Activated CD4-positive, alpha-beta T cell treated with anti-CD3 and anti-CD28 coated beads for 48 hours (primary cell): Measurements from ENCODE around the gene RBM4B.

ENCODE experiments used
- DNase-seq: peaks from one replicate; pipeline ENCODE4 v3.0.0-alpha.2; 2020

RBM4B gene

GRCh38 chr11:66705587-66706335 lies 28.1 kb upstream of the RBM4B start:
- DNase-seq: no peak

- DNase-seq: no peak
Measured at GRCh38 chr11:66704659-66705360, 27.1 kb upstream of the RBM4B start.

- peak; percentile 32 for DNase-seq
Measured at GRCh38 chr11:66701432-66702240, 23.9 kb upstream of the RBM4B start.

- no peak for DNase-seq
Measured at GRCh38 chr11:66700742-66701141, 23.1 kb upstream of the RBM4B start.

GRCh38 chr11:66700337-66700736 lies 22.6 kb upstream of the RBM4B start:
- DNase-seq: no peak

GRCh38 chr11:66698491-66698890 lies 20.8 kb upstream of the RBM4B start:
- DNase-seq: no peak

- no peak for DNase-seq
Measured at GRCh38 chr11:66697988-66698387, 20.3 kb upstream of the RBM4B start.

GRCh38 chr11:66696146-66696545 lies 18.5 kb upstream of the RBM4B start:
- no peak for DNase-seq

GRCh38 chr11:66694732-66695207 lies 17.1 kb upstream of the RBM4B start:
- DNase-seq: peak; percentile 90

GRCh38 chr11:66694056-66694410 lies 16.3 kb upstream of the RBM4B start:
- no peak for DNase-seq

- DNase-seq: no peak
Measured at GRCh38 chr11:66693356-66694055, 15.8 kb upstream of the RBM4B start.

GRCh38 chr11:66692871-66693331 lies 15.2 kb upstream of the RBM4B start:
- no peak for DNase-seq

- no peak for DNase-seq
Measured at GRCh38 chr11:66692446-66692845, 14.8 kb upstream of the RBM4B start.

GRCh38 chr11:66691311-66691980 lies 13.8 kb upstream of the RBM4B start:
- DNase-seq: no peak

- no peak for DNase-seq
Measured at GRCh38 chr11:66689661-66690590, 12.2 kb upstream of the RBM4B start.

- DNase-seq: no peak
Measured at GRCh38 chr11:66688561-66689534, 11.2 kb upstream of the RBM4B start.

GRCh38 chr11:66687831-66688281 lies 10.2 kb upstream of the RBM4B start:
- no peak for DNase-seq

- DNase-seq: no peak
Measured at GRCh38 chr11:66686801-66687750, 9.4 kb upstream of the RBM4B start.
